DOHH2 (cell line): ENCODE data around the gene PDE4D.

Source experiments
- H3F3A ChIP-seq: fragments of 200-600 bp; sonication (generic), shearing (Covaris generic); 2 replicates; pipeline ENCODE4 v1.6.0; 2016; ENCODE audit warnings: antibody characterized with exemption, mild to moderate bottlenecking; ENCODE audit not compliant: control insufficient read depth, insufficient read depth
- H3K27ac ChIP-seq: fragments of 200-600 bp; sonication (generic); 2 replicates; pipeline ENCODE4 v1.5.1; 2014; ENCODE audit warnings: low read depth, mild to moderate bottlenecking, low read length, moderate library complexity
- H3K27me3 ChIP-seq: fragments of 200-600 bp; sonication (generic); 2 replicates; pipeline ENCODE4 v1.6.1; 2014; ENCODE audit warnings: mild to moderate bottlenecking, low read length, mixed read lengths; ENCODE audit not compliant: control insufficient read depth
- H3K36me3 ChIP-seq: fragments of 200-600 bp; sonication (generic); 2 replicates; pipeline ENCODE4 v1.6.1; 2014; ENCODE audit warnings: mild to moderate bottlenecking, low read length, moderate library complexity, mixed read lengths; ENCODE audit not compliant: control insufficient read depth
- H3K4me1 ChIP-seq: fragments of 200-600 bp; sonication (generic); 2 replicates; pipeline ENCODE4 v1.6.1; 2014; ENCODE audit warnings: mild to moderate bottlenecking, low read length, mixed read lengths; ENCODE audit not compliant: control insufficient read depth
- H3K4me2 ChIP-seq: fragments of 200-600 bp; sonication (generic); 2 replicates; pipeline ENCODE4 v1.6.0; 2014; ENCODE audit warnings: mild to moderate bottlenecking, low read length, moderate library complexity
- H3K4me3 ChIP-seq: fragments of 200-600 bp; sonication (generic); 2 replicates; pipeline ENCODE4 v1.5.1; 2014; ENCODE audit warnings: mild to moderate bottlenecking, low read length, mixed read lengths
- H3K79me2 ChIP-seq: fragments of 200-600 bp; sonication (generic); 2 replicates; pipeline ENCODE4 v1.6.1; 2014; ENCODE audit warnings: mild to moderate bottlenecking, low read length, mixed read lengths; ENCODE audit not compliant: control insufficient read depth
- H3K9me2 ChIP-seq: fragments of 200-600 bp; sonication (generic); replicated peaks from 2 replicates; pipeline ENCODE4 v1.6.1; 2014; ENCODE audit warnings: mild to moderate bottlenecking, low read length, mixed read lengths; ENCODE audit not compliant: control insufficient read depth
- H3K9me3 ChIP-seq: fragments of 200-600 bp; sonication (generic); 2 replicates; pipeline ENCODE4 v1.6.1; 2014; ENCODE audit warnings: antibody characterized with exemption, low read length, mixed read lengths; ENCODE audit not compliant: control insufficient read depth, insufficient read depth
- H4K20me1 ChIP-seq: fragments of 200-600 bp; sonication (generic); 2 replicates; pipeline ENCODE4 v1.6.0; 2014; ENCODE audit warnings: low read depth, mild to moderate bottlenecking, antibody characterized with exemption, low read length, moderate library complexity; ENCODE audit not compliant: control insufficient read depth, insufficient read depth
- CTCF ChIP-seq: fragments of 200-600 bp; sonication (generic); IDR thresholded peaks from one replicate; pipeline ENCODE4 v1.5.1; 2014; ENCODE audit warnings: antibody characterized with exemption, mild to moderate bottlenecking, low read depth, low read length; ENCODE audit not compliant: poor library complexity, severe bottlenecking
- EZH2phosphoT487 ChIP-seq: fragments of 200-600 bp; sonication (generic); IDR thresholded peaks from 2 replicates; pipeline ENCODE4 v1.6.1; 2017; ENCODE audit warnings: borderline replicate concordance, mild to moderate bottlenecking, antibody characterized with exemption, low read length, moderate library complexity, mixed read lengths

The PDE4D gene

GRCh38 chr5:59817536-59817935, 76.0 kb downstream of the PDE4D start:
- Histone ChIP-seq H3K27ac (no peak overlapping the region), H4K20me1 (no peaks in the 10 kb centered on the region), H3K4me1 (no peaks in the 10 kb centered on the region), H3K36me3 (no peaks in the 10 kb centered on the region), H3K4me2 (no peak overlapping the region), H3K4me3 (no peak overlapping the region), H3K9me2 (no peaks in the 10 kb centered on the region), H3K79me2 (no peaks in the 10 kb centered on the region), H3K9me3 (no peaks in the 10 kb centered on the region), H3K27me3 (peaks cover 10% of the 10 kb centered on the region), H3F3A (no peaks in the 10 kb centered on the region)
- no peak for TF ChIP-seq EZH2phosphoT487
- TF ChIP-seq CTCF: no peak

GRCh38 chr5:59816654-59817300, 76.7 kb downstream of the PDE4D start:
- no peak for TF ChIP-seq EZH2phosphoT487
- no peak for TF ChIP-seq CTCF
- Histone ChIP-seq H3K4me2 (no peak overlapping the region), H4K20me1 (no peaks in the 10 kb centered on the region), H3K4me3 (no peak overlapping the region), H3K27ac (no peak overlapping the region), H3K36me3 (no peaks in the 10 kb centered on the region), H3K9me3 (no peaks in the 10 kb centered on the region), H3K27me3 (peaks cover 13% of the 10 kb centered on the region; the same call in 1 of the 2 replicates), H3K79me2 (no peaks in the 10 kb centered on the region), H3F3A (no peaks in the 10 kb centered on the region), H3K4me1 (no peaks in the 10 kb centered on the region), H3K9me2 (no peaks in the 10 kb centered on the region)

- peaks cover 4% of the 10 kb centered on the region; the same call in 1 of the 2 replicates for H3K4me1 ChIP-seq
- H3K36me3 ChIP-seq: no peaks in the 10 kb centered on the region
- H3K79me2 ChIP-seq: no peaks in the 10 kb centered on the region
- no peaks in the 10 kb centered on the region for H3K9me3 ChIP-seq
- H3F3A ChIP-seq: no peaks in the 10 kb centered on the region
- H3K4me3 ChIP-seq: no peak overlapping the region
- H3K4me2 ChIP-seq: no peak overlapping the region
- H3K9me2 ChIP-seq: no peaks in the 10 kb centered on the region
- no peaks in the 10 kb centered on the region for H4K20me1 ChIP-seq
- TF ChIP-seq CTCF: no peak
- no peak for TF ChIP-seq EZH2phosphoT487
- H3K27ac ChIP-seq: no peak overlapping the region
- H3K27me3 ChIP-seq: peaks cover 17% of the 10 kb centered on the region
These were observed 79.0 kb downstream of the PDE4D start for GRCh38 chr5:59814537-59814872.
